Natural killer cell (primary cell): ENCODE results near the gene NTM. TPM values are rescaled to one million over a fixed set of nuclear protein-coding genes. Genes with fewer than 3 reads are reported as not detected.

Source experiments
- ATAC-seq, 3 donors: fragments of 150-1000 bp in 2 of 3; fragments of 200-7000 bp in 1 of 3; cut with Tn5 transposase; 1 replicate in 1 of 3; 2 replicates in 2 of 3; pipeline ENCODE4 v1.10.0; 2021; ENCODE audit warnings: mild to moderate bottlenecking in 2 of 3, moderate library complexity in 2 of 3
- DNase-seq, 2 donors: peaks; one replicate each; pipeline versions ENCODE4 v3.0.0 to v3.0.0-alpha.2; 2013 to 2021; ENCODE audit warnings: mixed read lengths in 1 of 2
- H3K27ac ChIP-seq: one replicate; pipeline ENCODE4 v1.5.1; 2013; ENCODE audit warnings: mild to moderate bottlenecking, low read length
- H3K27me3 ChIP-seq: one replicate; pipeline ENCODE4 v1.6.1; 2013; ENCODE audit warnings: low read length; ENCODE audit not compliant: control insufficient read depth, insufficient read depth
- H3K36me3 ChIP-seq: one replicate; pipeline ENCODE4 v1.6.1; 2013; ENCODE audit warnings: low read length; ENCODE audit not compliant: control insufficient read depth, insufficient read depth
- H3K4me1 ChIP-seq: one replicate; pipeline ENCODE4 v1.6.1; 2013; ENCODE audit warnings: low read length; ENCODE audit not compliant: control insufficient read depth, insufficient read depth
- H3K4me3 ChIP-seq: one replicate; pipeline ENCODE4 v1.5.1; 2013; ENCODE audit warnings: low read length
- H3K9me3 ChIP-seq: one replicate; pipeline ENCODE4 v1.6.1; 2013; ENCODE audit warnings: low read length; ENCODE audit not compliant: control insufficient read depth, insufficient read depth
- H3K27ac Mint-ChIP-seq, 2 donors: one replicate each; pipeline ENCODE4 v1.8.0; 2022; ENCODE audit warnings: mild to moderate bottlenecking in 2 of 2, mixed read lengths in 2 of 2, moderate library complexity in 1 of 2
- H3K27me3 Mint-ChIP-seq, 2 donors: one replicate each; pipeline ENCODE4 v1.8.0; 2022; ENCODE audit warnings: low read depth in 2 of 2, mixed read lengths in 2 of 2
- H3K36me3 Mint-ChIP-seq: one replicate; pipeline ENCODE4 v1.8.0; 2022; ENCODE audit warnings: mixed read lengths
- H3K4me1 Mint-ChIP-seq, 2 donors: one replicate each; pipeline ENCODE4 v1.8.0; 2022; ENCODE audit warnings: mixed read lengths in 2 of 2
- H3K4me3 Mint-ChIP-seq: one replicate; pipeline ENCODE4 v1.8.0; 2022; ENCODE audit warnings: mild to moderate bottlenecking, moderate library complexity, mixed read lengths
- H3K9me3 Mint-ChIP-seq, 2 donors: one replicate each; pipeline ENCODE4 v1.8.0; 2022; ENCODE audit warnings: mixed read lengths in 2 of 2
- CTCF ChIP-seq: fragments of 200-600 bp; IDR thresholded peaks from one replicate; pipeline ENCODE4 v1.8.0; 2022; ENCODE audit warnings: antibody characterized with exemption
- WGBS: methylation state at CpG from one replicate; pipeline ENCODE4 v1.1.7; 2013; ENCODE audit warnings: missing lambda C conversion rate; ENCODE audit not compliant: insufficient coverage; 5-methylcytosine and 5-hydroxymethylcytosine counted together
- intact Hi-C: fragments of 100-400 bp; cut with micrococcal nuclease; formaldehyde crosslinking; loops from one replicate; pipeline ENCODE4 v1.14.2; 2022
- total RNA-seq, 4 donors: library from RNA; stranded (reverse); fragments of 120-200 nt in 1 of 4; gene quantifications; one replicate each; pipeline versions ENCODE4 v1.2.3 to v1.2.4, GENCODE V29; 2013 to 2022

NTM gene
- total RNA-seq, 3 donors from 2014 or later (not counting 1 experiment from before 2014, with no cell fraction given), result not detected

- H3K9me3 ChIP-seq, result no peaks in the 10 kb centered on the region
- no peak overlapping the region for H3K27ac Mint-ChIP-seq
- H3K4me3 ChIP-seq, result no peak overlapping the region
- H3K4me1 Mint-ChIP-seq, result no peaks in the 10 kb centered on the region
- no peak for DNase-seq
- no peak for ATAC-seq
- H3K27me3 ChIP-seq, result no peaks in the 10 kb centered on the region
- no peak for TF ChIP-seq CTCF
- no peaks in the 10 kb centered on the region for H3K4me1 ChIP-seq
- H3K4me3 Mint-ChIP-seq, result no peak overlapping the region
- H3K27ac ChIP-seq, result no peak overlapping the region
- H3K36me3 ChIP-seq, result no peaks in the 10 kb centered on the region
- peaks cover 3 to 4% of the 10 kb centered on the region in 2 donors for H3K9me3 Mint-ChIP-seq
- WGBS, result 94% methylated on average over 7 of the region's 8 CpGs
- peaks cover 0 to 6% of the 10 kb centered on the region in 2 donors for H3K27me3 Mint-ChIP-seq
- no peaks in the 10 kb centered on the region for H3K36me3 Mint-ChIP-seq
- intact Hi-C loops, result no loop called here
These were observed 352.7 kb downstream of the NTM start for GRCh38 chr11:131723088-131723487.

- WGBS, result 83% methylated on average over 10 of the region's 10 CpGs
- no peak overlapping the region for H3K4me3 Mint-ChIP-seq
- H3K27ac Mint-ChIP-seq, result no peak overlapping the region
- Histone ChIP-seq H3K36me3 (no peaks in the 10 kb centered on the region), H3K27me3 (no peaks in the 10 kb centered on the region), H3K9me3 (no peaks in the 10 kb centered on the region), H3K4me1 (no peaks in the 10 kb centered on the region), H3K4me3 (no peak overlapping the region), H3K27ac (no peak overlapping the region)
- H3K4me1 Mint-ChIP-seq, result no peaks in the 10 kb centered on the region
- no peaks in the 10 kb centered on the region for H3K36me3 Mint-ChIP-seq
- DNase-seq (no peak), ATAC-seq (no peak)
- peaks cover 2 to 3% of the 10 kb centered on the region in 2 donors for H3K9me3 Mint-ChIP-seq
- no peak for TF ChIP-seq CTCF
- intact Hi-C loops, result no loop called here
- peaks cover 0 to 3% of the 10 kb centered on the region in 2 donors for H3K27me3 Mint-ChIP-seq
These were observed 354.1 kb downstream of the NTM start for GRCh38 chr11:131724436-131724975.

- no peaks in the 10 kb centered on the region for H3K36me3 ChIP-seq
- H3K4me3 Mint-ChIP-seq, result no peak overlapping the region
- H3K9me3 Mint-ChIP-seq, result peaks cover 0 to 4% of the 10 kb centered on the region in 2 donors
- no peak overlapping the region for H3K27ac ChIP-seq
- no peak for DNase-seq
- H3K27ac Mint-ChIP-seq, result no peak overlapping the region
- H3K4me3 ChIP-seq, result no peak overlapping the region
- no peak for ATAC-seq
- 47% methylated on average over 4 of the region's 4 CpGs for WGBS
- intact Hi-C loops, result no loop called here
- H3K4me1 ChIP-seq, result no peaks in the 10 kb centered on the region
- no peaks in the 10 kb centered on the region for H3K4me1 Mint-ChIP-seq
- no peaks in the 10 kb centered on the region for H3K27me3 ChIP-seq
- no peak for TF ChIP-seq CTCF
- no peaks in the 10 kb centered on the region for H3K36me3 Mint-ChIP-seq
- H3K27me3 Mint-ChIP-seq, result peaks cover 3 to 8% of the 10 kb centered on the region in 2 donors
- H3K9me3 ChIP-seq, result no peaks in the 10 kb centered on the region
These were observed 364.5 kb downstream of the NTM start for GRCh38 chr11:131734871-131735270.

- H3K27me3 ChIP-seq, result no peaks in the 10 kb centered on the region
- intact Hi-C loops, result no loop called here
- no CpG with 5 or more reads among the region's 7 CpGs for WGBS
These were observed 366.9 kb downstream of the NTM start for GRCh38 chr11:131737357-131737756.

More at GRCh38 chr11:131737357-131737756, 366.9 kb downstream of the NTM start:
- Mint-ChIP-seq H3K9me3 (peaks cover 0 to 2% of the 10 kb centered on the region in 2 donors), H3K27ac (no peak overlapping the region), H3K4me3 (no peak overlapping the region), H3K36me3 (no peaks in the 10 kb centered on the region), H3K27me3 (peaks cover 6 to 8% of the 10 kb centered on the region in 2 donors), H3K4me1 (no peaks in the 10 kb centered on the region)
- TF ChIP-seq CTCF, result no peak
- Histone ChIP-seq H3K9me3 (no peaks in the 10 kb centered on the region), H3K4me3 (no peak overlapping the region), H3K27ac (no peak overlapping the region), H3K36me3 (no peaks in the 10 kb centered on the region), H3K4me1 (no peaks in the 10 kb centered on the region)
- DNase-seq (no peak), ATAC-seq (no peak)
